Prostate gland (tissue), 2 donors: Measurements from ENCODE around the gene NTM. TPM values are rescaled to one million over a fixed set of nuclear protein-coding genes. Genes with fewer than 3 reads are reported as not detected.

Experiments used
- DNase-seq: peaks from one replicate; pipeline ENCODE4 v3.0.0-alpha.2; 2019; ENCODE audit warnings: low spot score
- H3K27ac ChIP-seq, 2 donors: fragments of 200-600 bp; sonication (generic); 2 replicates each; pipeline ENCODE4 v1.5.1; 2017 to 2019
- H3K27me3 ChIP-seq: fragments of 200-600 bp; sonication (generic); replicated peaks from 2 replicates; pipeline ENCODE4 v1.5.1; 2019; ENCODE audit not compliant: insufficient read depth
- H3K36me3 ChIP-seq, 2 donors: fragments of 200-600 bp; sonication (generic); 1 replicate in 1 of 2; 2 replicates in 1 of 2; pipeline versions ENCODE4 v1.5.1 to v1.8.1; 2017 to 2019
- H3K4me1 ChIP-seq: fragments of 200-600 bp; sonication (generic); replicated peaks from 2 replicates; pipeline ENCODE4 v1.5.1; 2019
- H3K4me3 ChIP-seq, 2 donors: fragments of 200-600 bp; sonication (generic); 2 replicates each; pipeline ENCODE4 v1.5.1; 2017 to 2019
- H3K9me3 ChIP-seq: fragments of 200-600 bp; sonication (generic); 2 replicates; pipeline ENCODE4 v1.5.1; 2017
- POLR2A ChIP-seq: fragments of 450-650 bp; IDR thresholded peaks from one replicate; pipeline ENCODE4 v1.6.1; 2016; ENCODE audit warnings: antibody characterized with exemption, mild to moderate bottlenecking
- POLR2AphosphoS5 ChIP-seq: sonication (generic); formaldehyde crosslinking; IDR thresholded peaks from one replicate; pipeline ENCODE4 v1.6.1; 2017; ENCODE audit warnings: antibody characterized with exemption
- WGBS: methylation state at CpG from one replicate; pipeline ENCODE4 v1.1.5; 2018; 5-methylcytosine and 5-hydroxymethylcytosine counted together
- intact Hi-C: fragments of 100-400 bp; cut with DNase I; formaldehyde crosslinking; loops from one replicate; pipeline ENCODE4 v1.14.2; 2022
- total RNA-seq, 2 donors: library from RNA; depleted of rRNA; stranded (reverse); fragments of >200 nt; gene quantifications; one replicate each; pipeline ENCODE4 v1.1.0, GENCODE V29; 2016
- TF ChIP-seq, protein P1 (sequence below), 4 experiments: fragments of 200-600 bp in 2 of 4; fragments of 450-650 bp in 2 of 4; sonication (generic) in 2 of 4; IDR thresholded peaks; 1 replicate in 3 of 4; 2 replicates in 1 of 4; pipeline ENCODE4 v1.5.1; 2016 to 2019; ENCODE audit warnings: antibody characterized with exemption in 4 of 4, mild to moderate bottlenecking in 2 of 4, moderate library complexity in 2 of 4

NTM gene
- total RNA-seq, 2 donors from 2014 or later = 7.4 TPM; not detected in 1

DNA sequence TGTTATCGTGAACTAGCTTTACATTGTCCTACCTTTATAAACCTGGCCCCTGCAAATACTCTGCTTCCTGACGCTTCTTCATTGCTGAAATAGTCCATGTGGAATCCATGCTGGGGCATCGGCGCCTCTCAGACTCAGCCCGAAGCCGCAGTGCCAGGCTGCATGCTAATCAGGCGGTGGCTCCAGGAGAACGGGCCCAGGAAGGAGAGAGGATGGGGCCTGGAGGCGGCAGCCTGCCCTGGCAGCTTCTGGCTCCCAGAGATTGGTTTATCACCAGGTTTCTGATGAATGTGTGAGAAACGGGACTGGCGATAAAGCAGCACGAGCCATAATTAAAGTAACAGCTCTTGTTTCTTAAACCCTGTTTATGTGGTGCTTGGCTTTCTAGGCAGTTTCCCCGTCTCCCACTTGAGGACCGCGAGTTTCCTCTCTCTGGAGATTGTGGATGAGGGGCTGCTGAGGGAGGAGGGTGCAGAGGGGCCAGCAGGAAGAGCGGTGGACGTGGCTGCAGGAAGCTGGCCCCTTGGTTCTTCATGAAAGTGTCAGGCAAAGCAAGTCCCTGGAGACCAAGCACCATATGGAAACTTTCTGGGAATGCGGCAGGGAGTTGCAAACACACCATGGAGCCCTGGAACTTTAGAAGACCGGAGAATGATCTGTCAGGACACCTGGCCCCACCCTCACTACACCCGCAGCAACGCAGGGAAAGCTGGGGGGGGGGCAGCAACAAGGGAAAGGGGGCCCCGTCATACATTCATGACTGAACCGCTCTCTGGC, 93.4 kb downstream of the NTM start:
- intact Hi-C loops = no loop called here
- no peaks in the 10 kb centered on the region for H3K4me1 ChIP-seq
- DNase-seq = no peak
- no peaks in the 10 kb centered on the region for H3K27me3 ChIP-seq
- no peak for TF ChIP-seq POLR2A
- no peaks in the 10 kb centered on the region for H3K36me3 ChIP-seq
- no peak overlapping the region for H3K4me3 ChIP-seq
- WGBS = 23% methylated on average over 23 of the region's 23 CpGs
- H3K27ac ChIP-seq = no peak overlapping the region
- H3K9me3 ChIP-seq = no peaks in the 10 kb centered on the region

DNA sequence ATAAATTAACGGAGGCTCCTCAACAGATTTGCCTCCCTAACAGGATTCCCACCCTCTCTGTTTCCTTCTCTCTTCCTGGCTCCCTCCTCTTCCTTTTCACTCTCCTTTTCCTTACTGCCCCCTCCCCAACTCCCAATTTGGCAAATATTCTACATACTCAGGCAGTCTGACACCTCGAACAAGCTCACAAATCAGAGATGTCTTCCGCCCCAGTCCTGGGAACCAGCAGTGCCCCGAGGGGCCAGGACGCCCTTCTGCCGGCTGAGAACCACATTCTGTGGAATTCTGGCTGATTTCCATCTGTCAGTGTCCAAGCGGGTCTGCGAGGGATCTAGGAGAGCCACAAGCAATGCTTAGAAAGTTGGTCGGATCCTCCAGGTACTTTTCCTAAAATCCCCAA, 94.0 kb downstream of the NTM start:
- no peak for DNase-seq
- intact Hi-C loops = no loop called here
- WGBS = 26% methylated on average over 9 of the region's 9 CpGs
- no peak overlapping the region for H3K4me3 ChIP-seq
- no peaks in the 10 kb centered on the region for H3K4me1 ChIP-seq
- no peaks in the 10 kb centered on the region for H3K9me3 ChIP-seq
- H3K27ac ChIP-seq = no peak overlapping the region
- H3K36me3 ChIP-seq = no peaks in the 10 kb centered on the region
- TF ChIP-seq POLR2A (no peak), POLR2AphosphoS5 (no peak)
- TF ChIP-seq, protein P1, sequence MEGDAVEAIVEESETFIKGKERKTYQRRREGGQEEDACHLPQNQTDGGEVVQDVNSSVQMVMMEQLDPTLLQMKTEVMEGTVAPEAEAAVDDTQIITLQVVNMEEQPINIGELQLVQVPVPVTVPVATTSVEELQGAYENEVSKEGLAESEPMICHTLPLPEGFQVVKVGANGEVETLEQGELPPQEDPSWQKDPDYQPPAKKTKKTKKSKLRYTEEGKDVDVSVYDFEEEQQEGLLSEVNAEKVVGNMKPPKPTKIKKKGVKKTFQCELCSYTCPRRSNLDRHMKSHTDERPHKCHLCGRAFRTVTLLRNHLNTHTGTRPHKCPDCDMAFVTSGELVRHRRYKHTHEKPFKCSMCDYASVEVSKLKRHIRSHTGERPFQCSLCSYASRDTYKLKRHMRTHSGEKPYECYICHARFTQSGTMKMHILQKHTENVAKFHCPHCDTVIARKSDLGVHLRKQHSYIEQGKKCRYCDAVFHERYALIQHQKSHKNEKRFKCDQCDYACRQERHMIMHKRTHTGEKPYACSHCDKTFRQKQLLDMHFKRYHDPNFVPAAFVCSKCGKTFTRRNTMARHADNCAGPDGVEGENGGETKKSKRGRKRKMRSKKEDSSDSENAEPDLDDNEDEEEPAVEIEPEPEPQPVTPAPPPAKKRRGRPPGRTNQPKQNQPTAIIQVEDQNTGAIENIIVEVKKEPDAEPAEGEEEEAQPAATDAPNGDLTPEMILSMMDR (IDR thresholded peaks at IDR 0.05) = no peak
- H3K27me3 ChIP-seq = no peaks in the 10 kb centered on the region

DNA sequence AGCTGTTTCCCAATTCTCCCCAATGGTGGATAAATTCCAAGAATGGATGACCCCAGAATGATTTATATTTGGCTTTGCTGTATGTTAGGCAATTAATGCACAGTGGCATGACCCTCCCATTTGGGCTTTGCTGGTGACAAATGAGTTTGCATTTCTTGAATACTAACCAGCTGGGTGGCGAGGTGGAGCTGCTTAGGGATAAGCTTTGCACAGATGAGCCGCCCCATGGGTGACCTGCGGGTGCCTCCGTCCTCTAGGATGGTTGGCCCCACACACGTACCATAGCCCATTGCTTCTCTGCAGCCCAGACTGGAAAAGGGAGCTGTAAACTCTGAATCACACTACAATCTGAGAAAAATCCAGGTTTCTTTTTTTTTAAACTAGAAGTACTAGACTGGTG, 94.6 kb downstream of the NTM start:
- no peak for DNase-seq
- WGBS = 97% methylated on average over 5 of the region's 5 CpGs
- no peak overlapping the region for H3K27ac ChIP-seq
- H3K4me1 ChIP-seq = no peaks in the 10 kb centered on the region
- TF ChIP-seq POLR2A (no peak), POLR2AphosphoS5 (no peak)
- TF ChIP-seq, protein P1 (IDR thresholded peaks at IDR 0.05) = no peak
- no peaks in the 10 kb centered on the region for H3K9me3 ChIP-seq
- no peaks in the 10 kb centered on the region for H3K36me3 ChIP-seq
- intact Hi-C loops = no loop called here
- H3K4me3 ChIP-seq = no peak overlapping the region
- H3K27me3 ChIP-seq = no peaks in the 10 kb centered on the region

DNA sequence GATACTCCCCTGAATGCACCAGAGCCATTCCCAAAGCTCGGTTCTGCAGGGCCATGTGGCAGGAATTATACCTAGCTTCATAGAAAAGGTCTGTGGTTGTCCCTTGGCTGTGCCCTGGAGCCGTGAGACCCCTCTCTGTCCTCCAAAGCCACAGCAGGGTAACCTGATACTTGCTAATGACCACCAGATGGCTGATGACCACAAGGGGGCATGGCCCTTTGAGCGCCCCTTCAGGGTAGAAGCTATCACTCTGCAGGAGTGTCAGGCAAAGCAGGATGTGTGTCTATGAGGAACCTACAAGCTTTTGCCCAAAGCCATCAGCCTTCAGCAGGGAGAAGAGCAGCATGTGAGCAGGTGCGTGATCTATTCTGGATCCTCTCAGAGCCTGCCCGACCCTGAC, 95.3 kb downstream of the NTM start:
- H3K4me3 ChIP-seq = no peak overlapping the region
- WGBS = 54% methylated on average over 5 of the region's 5 CpGs
- H3K27ac ChIP-seq = no peak overlapping the region
- H3K27me3 ChIP-seq = no peaks in the 10 kb centered on the region
- H3K4me1 ChIP-seq = no peaks in the 10 kb centered on the region
- no peaks in the 10 kb centered on the region for H3K9me3 ChIP-seq
- intact Hi-C loops = no loop called here
- no peak for DNase-seq
- TF ChIP-seq POLR2A (no peak), POLR2AphosphoS5 (no peak)
- TF ChIP-seq, protein P1 (IDR thresholded peaks at IDR 0.05) = no peak
- H3K36me3 ChIP-seq = no peaks in the 10 kb centered on the region

DNA sequence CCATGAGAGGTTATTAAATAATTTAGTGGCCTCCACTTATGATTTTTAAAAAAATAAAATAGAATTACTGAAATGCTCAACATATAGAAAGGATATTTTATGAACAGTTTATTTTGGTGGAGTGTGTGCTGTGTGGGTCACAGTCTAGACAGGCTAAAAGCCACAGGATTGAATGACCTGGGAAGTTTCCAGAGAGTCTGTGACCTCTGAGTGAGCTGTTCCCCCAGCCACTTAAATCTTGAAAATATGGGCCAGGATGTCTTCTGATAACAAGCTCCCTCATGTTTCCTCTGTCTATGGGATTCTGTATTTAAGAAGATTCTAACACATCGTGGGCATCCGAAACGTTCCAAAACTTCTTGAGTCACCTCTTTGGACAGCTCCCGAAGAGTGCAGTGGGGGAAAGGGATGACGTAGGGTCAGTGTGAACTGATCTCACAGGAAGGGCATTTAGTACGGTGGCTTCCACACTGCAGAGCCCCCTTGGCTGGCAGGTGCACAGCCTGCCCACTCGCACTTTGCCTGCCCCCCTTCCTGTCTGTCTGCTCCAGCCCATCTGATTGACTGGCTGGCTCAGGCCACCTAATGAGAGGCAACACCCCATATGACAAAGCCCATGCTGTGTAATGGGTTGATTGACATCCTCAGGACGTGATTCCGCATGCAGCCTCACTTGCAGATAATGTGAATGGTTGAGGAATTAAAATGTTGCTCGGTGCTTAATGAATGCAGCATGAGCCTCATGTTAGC, 97.4 kb downstream of the NTM start:
- no peaks in the 10 kb centered on the region for H3K27me3 ChIP-seq
- intact Hi-C loops = no loop called here
- no peak overlapping the region for H3K27ac ChIP-seq
- TF ChIP-seq, protein P1 (IDR thresholded peaks at IDR 0.05) = no peak
- TF ChIP-seq POLR2A (no peak), POLR2AphosphoS5 (no peak)
- no peaks in the 10 kb centered on the region for H3K9me3 ChIP-seq
- H3K4me3 ChIP-seq = no peak overlapping the region
- H3K36me3 ChIP-seq = no peaks in the 10 kb centered on the region
- 34% methylated on average over 10 of the region's 10 CpGs for WGBS
- H3K4me1 ChIP-seq = no peaks in the 10 kb centered on the region
- no peak for DNase-seq
